Dermis microvascular lymphatic vessel endothelial cell (primary cell): Measurements from ENCODE around the gene CLEC4G. TPM values are rescaled to one million over a fixed set of nuclear protein-coding genes. Genes with fewer than 3 reads are reported as not detected.

Experiments used
- DNase-seq, 2 donors: peaks; one replicate each; pipeline versions ENCODE4 v3.0.0 to v3.0.0-alpha.2; 2010; ENCODE audit warnings: low read depth in 2 of 2
- total RNA-seq: library from RNA; depleted of rRNA; stranded (reverse); fragments of >200 nt; gene quantifications from 2 replicates; pipeline ENCODE4 v1.2.1, GENCODE V29; 2014

CLEC4G gene
- total RNA-seq, 1 donor from 2014 or later = not detected

- no peak for DNase-seq
Observed at GRCh38 chr19:7729831-7730285, 2.1 kb downstream of the CLEC4G start.

- DNase-seq = no peak
Observed at GRCh38 chr19:7729211-7729610, 2.7 kb downstream of the CLEC4G start.

- DNase-seq = no peak
Observed at GRCh38 chr19:7725791-7726190, 6.1 kb downstream of the CLEC4G start.

GRCh38 chr19:7722231-7722651 is 9.7 kb downstream of the CLEC4G start:
- DNase-seq = no peak

- no peak for DNase-seq
Observed at GRCh38 chr19:7720351-7720750, 11.6 kb downstream of the CLEC4G start.

GRCh38 chr19:7718668-7719067 is 13.2 kb downstream of the CLEC4G start:
- no peak for DNase-seq

GRCh38 chr19:7716762-7717161 is 15.1 kb downstream of the CLEC4G start:
- DNase-seq = no peak

GRCh38 chr19:7715671-7716070 is 16.2 kb downstream of the CLEC4G start:
- no peak for DNase-seq

- DNase-seq = no peak
Observed at GRCh38 chr19:7710616-7711015, 21.3 kb downstream of the CLEC4G start.

- DNase-seq = no peak
Observed at GRCh38 chr19:7709932-7710460, 21.9 kb downstream of the CLEC4G start.

- no peak for DNase-seq
Observed at GRCh38 chr19:7706955-7707456, 24.9 kb downstream of the CLEC4G start.

- DNase-seq = no peak
Observed at GRCh38 chr19:7706188-7706954, 25.5 kb downstream of the CLEC4G start.

- DNase-seq = no peak
Observed at GRCh38 chr19:7705387-7706187, 26.3 kb downstream of the CLEC4G start.

- no peak for DNase-seq
Observed at GRCh38 chr19:7704280-7705060, 27.4 kb downstream of the CLEC4G start.

- no peak for DNase-seq
Observed at GRCh38 chr19:7703332-7703731, 28.6 kb downstream of the CLEC4G start.

GRCh38 chr19:7701654-7702457 is 30.1 kb downstream of the CLEC4G start, which contains the start of gene FCER2:
Gene FCER2, minus strand, starts transcription at chr19:7702131. Its CDS starts 2,371 bp downstream, at chr19:7699760.
- no peak for DNase-seq

- no peak for DNase-seq
Observed at GRCh38 chr19:7701049-7701653, 30.8 kb downstream of the CLEC4G start.

GRCh38 chr19:7699417-7700401 is 32.2 kb downstream of the CLEC4G start:
- no peak for DNase-seq

- DNase-seq = no peak
Observed at GRCh38 chr19:7699003-7699402, 32.9 kb downstream of the CLEC4G start.
